Amniotic stem cell (primary cell): ENCODE results near the gene ARFGAP3.
"Not testable (repeated sequence)": the region's sequence is repeated elsewhere in the genome, so short reads cannot be mapped to it uniquely, and the experiment has no call there.

Experiments used
- DNase-seq: peaks from one replicate; lab custom pipeline; 2025; lab: John Stamatoyannopoulos, UW

The ARFGAP3 gene

DNA sequence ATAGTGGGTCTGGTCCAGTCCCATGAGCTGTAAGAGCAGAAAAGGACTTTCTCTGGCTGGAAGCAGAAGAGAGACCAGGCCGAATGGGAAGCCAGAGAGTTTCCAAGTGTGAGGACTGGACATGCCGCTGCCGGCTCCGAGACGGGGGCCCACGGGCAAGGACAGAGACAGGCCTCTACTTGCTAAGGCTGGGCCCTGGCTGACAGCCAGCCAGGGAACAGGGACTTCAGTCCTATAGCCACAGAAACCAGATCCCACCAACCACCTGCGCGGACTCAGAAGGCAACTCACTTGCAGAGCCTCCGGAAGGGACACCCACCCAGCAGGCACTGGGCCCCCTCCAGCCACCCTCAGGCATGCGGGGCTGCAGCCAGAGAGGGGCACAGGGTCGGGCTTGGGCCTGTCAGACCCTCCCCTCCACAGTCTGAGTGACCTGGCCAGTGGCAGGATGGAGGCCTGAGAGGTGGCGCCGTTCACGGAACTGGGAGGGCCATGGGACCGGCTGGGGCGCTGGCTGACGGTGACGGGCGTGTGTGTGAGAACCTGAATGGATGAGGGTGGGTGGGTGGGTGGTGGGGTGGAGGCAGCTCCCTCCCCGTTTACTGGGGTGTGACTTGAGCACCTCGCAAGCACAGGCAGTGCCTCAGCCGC lies 88.6 kb downstream of the ARFGAP3 start:
- DNase-seq, result no peak

GRCh38 chr22:42766860-42767259 lies 90.2 kb downstream of the ARFGAP3 start:
- DNase-seq, result no peak

- DNase-seq, result no peak
These were observed 92.1 kb downstream of the ARFGAP3 start for GRCh38 chr22:42764895-42765363.

DNA sequence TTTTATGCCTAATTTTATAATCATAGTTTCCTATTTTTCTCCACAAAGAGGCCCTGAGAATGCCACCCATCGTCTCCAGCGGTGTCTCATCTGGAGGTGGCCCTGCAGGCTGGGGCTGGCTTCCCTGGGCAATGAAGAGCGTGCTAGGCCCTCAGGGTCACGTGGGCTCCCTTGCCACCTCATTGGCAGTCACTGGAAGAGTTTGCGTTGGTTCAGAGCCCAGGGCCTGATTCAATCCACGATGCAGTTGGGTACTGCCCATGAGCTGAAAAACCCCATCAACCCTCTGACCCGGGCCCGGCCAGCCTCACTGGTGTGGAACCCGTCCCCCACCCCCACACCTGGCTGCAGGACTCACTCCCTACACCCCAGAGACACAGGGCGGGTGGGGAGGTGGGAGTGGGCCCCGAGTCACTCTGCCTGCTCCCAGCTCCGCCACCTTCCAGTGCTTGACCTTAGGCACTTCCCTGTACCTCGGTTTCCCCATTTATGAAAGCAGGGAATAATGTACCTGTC lies 93.0 kb downstream of the ARFGAP3 start:
- DNase-seq, result no peak

DNA sequence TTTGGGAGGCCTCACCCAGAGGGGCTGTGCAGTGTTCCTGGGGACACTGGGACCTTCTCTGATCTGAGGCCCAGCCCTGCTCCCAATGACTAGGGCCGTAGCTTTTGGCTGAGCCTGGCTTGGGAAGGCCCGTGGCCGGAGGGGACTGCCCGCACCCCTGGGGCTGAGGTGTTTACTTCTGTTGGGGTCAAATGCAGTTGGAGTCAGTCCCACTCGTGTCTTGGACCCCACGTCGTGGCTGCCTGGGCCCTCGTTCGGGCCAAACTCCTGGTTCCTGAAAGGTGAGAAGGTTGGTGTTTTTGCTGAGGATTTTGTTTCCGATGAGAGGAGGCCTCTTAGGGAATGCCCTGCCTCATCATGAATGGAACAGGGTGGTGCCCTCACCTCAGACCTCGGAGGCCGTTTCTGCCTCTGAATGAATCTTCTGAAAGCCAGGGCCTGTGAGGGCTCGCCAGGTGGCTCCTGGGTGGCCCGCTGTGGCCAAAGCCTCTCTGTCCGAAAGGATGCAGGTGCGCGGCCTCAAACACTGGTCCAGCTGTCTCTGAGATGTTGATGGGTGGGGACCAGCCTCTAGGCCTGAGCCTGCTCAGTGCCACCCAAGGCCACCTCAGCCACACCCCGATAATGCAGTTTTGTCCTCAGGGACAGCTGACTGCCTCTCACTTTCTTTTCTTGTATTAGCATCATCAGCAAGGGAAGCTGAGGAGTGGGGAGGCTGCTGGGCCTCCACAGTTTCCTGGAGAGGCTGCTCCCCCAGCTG lies 96.1 kb downstream of the ARFGAP3 start:
- no peak for DNase-seq

DNA sequence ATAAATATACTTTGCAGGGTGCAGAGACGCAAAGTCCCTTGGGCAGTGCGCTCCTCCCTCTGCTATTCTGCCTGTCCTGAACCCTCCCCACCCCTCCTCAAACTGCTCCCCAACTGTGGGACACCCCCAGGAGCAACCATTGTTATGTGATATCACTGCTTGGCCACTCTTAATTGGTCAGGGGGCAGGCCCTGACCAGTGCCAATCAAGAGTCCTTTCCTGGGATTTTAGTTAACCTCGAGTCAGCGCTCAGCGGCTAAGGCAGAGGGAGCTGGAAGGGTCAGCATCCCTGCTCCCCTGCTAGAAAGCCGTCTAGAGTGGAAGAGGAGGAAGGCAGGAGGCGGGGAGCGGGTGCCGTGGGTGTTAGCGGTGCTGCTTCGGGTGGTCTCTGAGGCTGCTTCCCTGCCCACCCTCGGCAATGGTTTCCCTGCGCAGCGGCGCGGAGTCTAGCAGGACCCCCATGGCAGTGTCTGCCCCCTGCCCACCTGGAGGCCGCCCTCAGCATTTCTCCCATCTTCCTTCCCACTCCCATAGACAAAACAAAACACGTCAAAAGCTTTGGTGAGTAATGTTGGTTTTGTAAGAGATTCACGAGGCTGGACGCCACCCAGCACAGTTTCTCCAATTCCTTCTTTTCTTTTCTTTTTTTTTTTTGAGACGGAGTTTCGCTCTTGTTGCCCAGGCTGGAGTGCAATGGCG lies 98.0 kb downstream of the ARFGAP3 start:
- DNase-seq, result no peak

GRCh38 chr22:42755553-42755952 lies 101.5 kb downstream of the ARFGAP3 start:
- DNase-seq, result not testable (repeated sequence)

DNA sequence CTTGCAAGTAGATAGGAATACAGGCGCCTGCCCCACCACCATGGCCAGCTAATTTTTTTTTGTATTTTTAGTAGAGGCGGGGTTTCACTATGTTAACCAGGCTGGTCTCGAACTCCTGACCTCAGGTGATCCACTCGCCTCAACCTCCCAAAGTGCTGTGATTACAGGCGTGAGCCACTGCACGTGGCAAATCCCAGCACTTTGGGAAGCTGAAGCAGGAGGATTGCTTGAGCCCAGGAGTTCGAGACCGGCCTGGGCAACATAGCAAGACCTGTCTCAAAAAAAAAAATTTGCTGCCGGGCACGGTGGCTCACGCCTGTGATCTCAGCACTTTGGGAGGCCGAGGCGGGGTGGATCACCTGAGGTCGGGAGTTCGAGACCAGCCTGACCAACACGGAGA lies 102.0 kb downstream of the ARFGAP3 start:
- not testable (repeated sequence) for DNase-seq

- no peak for DNase-seq
These were observed 102.4 kb downstream of the ARFGAP3 start for GRCh38 chr22:42754658-42755057.

GRCh38 chr22:42752912-42753311 lies 104.2 kb downstream of the ARFGAP3 start:
- no peak for DNase-seq

DNA sequence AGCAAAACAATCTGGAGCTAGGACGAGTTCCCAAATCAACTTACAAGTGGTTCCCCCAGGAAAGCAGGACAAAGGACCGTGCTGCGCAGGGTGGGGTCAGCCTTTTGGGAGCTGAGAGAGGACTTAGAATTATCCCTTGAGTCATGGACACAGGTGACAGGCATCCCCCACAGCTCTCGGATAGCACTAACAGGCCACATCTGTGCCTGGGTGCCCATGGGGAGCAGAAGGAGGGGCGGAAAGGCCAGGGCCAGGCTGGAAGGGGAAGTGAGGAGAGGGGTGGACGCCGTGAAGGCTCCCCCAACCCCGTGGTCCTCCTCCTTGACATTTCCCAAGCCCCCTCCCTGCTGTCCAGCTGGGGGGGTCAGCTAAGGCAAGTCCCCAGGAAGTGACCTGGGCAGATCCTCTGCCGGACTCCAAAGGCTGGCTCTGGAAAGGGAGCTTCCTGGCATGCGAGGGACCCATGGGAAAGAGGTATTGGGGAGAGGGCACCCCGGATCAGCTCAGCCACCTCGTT lies 104.8 kb downstream of the ARFGAP3 start:
- DNase-seq, result no peak

GRCh38 chr22:42750421-42750820 lies 106.7 kb downstream of the ARFGAP3 start:
- DNase-seq, result not testable (repeated sequence)

DNA sequence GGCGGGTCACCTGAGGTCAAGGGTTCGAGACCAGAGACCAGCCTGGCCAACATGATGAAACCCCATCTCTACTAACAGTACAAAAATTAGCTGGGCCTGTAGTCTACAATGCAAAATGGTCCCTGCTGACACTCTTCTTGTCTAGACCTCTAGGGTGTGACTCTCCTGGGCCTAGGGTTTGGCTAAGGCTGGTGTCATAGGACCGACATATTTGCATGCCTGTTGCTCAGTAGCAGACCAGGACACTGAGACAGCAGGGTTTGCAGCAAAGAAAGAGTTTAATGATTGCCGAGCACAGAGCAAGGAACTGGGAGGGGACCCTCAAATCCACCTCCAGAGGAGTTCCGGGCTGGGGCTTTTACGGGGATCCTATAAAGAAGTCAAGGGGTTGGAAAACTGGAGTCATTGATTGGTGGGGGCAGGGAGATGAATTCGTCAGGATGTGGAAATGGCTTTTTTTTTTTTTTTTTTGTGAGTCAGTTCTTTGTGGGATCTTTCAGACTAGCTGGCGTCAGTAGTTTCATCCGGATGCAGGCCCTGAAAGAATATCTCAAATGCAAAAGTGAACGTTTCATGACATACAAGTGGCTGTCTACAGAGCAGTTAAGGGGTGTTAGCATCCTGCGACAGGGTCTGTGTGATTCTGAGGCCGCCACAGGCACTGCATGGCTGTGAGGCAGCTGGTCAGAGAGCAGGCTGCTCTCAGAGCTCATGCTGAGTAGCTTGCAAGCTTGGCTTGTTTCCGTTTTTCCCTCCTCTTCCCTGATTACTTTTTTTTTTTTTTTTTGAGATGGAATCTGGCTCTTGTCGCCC lies 109.2 kb downstream of the ARFGAP3 start:
- no peak for DNase-seq
